ENCODE results near the gene MED27. TPM values are rescaled to one million over a fixed set of nuclear protein-coding genes. Genes with fewer than 3 reads are reported as not detected.

Gene MED27
- total and polyA plus RNA-seq, 10 of the 15 experiments (the other 5 are each of a cell fraction or from before 2014, with no cell fraction given): 20.3 to 50.3 (median 35.5) TPM

- no peak for TF ChIP-seq ZBTB11 (CRISPR knock-in tag; IDR thresholded peaks at IDR 0.05)
- no peak for TF ChIP-seq RCOR1 (conservative IDR thresholded peaks at IDR 0.05; ENCODE audit: low read depth, low read length)
- no peak for TF ChIP-seq EZH2 (IDR thresholded peaks at IDR 0.05; ENCODE audit: borderline replicate concordance, control insufficient read depth, low read depth, low read length)
- TF ChIP-seq, protein P1, sequence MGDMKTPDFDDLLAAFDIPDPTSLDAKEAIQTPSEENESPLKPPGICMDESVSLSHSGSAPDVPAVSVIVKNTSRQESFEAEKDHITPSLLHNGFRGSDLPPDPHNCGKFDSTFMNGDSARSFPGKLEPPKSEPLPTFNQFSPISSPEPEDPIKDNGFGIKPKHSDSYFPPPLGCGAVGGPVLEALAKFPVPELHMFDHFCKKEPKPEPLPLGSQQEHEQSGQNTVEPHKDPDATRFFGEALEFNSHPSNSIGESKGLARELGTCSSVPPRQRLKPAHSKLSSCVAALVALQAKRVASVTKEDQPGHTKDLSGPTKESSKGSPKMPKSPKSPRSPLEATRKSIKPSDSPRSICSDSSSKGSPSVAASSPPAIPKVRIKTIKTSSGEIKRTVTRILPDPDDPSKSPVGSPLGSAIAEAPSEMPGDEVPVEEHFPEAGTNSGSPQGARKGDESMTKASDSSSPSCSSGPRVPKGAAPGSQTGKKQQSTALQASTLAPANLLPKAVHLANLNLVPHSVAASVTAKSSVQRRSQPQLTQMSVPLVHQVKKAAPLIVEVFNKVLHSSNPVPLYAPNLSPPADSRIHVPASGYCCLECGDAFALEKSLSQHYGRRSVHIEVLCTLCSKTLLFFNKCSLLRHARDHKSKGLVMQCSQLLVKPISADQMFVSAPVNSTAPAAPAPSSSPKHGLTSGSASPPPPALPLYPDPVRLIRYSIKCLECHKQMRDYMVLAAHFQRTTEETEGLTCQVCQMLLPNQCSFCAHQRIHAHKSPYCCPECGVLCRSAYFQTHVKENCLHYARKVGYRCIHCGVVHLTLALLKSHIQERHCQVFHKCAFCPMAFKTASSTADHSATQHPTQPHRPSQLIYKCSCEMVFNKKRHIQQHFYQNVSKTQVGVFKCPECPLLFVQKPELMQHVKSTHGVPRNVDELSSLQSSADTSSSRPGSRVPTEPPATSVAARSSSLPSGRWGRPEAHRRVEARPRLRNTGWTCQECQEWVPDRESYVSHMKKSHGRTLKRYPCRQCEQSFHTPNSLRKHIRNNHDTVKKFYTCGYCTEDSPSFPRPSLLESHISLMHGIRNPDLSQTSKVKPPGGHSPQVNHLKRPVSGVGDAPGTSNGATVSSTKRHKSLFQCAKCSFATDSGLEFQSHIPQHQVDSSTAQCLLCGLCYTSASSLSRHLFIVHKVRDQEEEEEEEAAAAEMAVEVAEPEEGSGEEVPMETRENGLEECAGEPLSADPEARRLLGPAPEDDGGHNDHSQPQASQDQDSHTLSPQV (IDR thresholded peaks at IDR 0.05): no peak
- TF ChIP-seq, protein P2, sequence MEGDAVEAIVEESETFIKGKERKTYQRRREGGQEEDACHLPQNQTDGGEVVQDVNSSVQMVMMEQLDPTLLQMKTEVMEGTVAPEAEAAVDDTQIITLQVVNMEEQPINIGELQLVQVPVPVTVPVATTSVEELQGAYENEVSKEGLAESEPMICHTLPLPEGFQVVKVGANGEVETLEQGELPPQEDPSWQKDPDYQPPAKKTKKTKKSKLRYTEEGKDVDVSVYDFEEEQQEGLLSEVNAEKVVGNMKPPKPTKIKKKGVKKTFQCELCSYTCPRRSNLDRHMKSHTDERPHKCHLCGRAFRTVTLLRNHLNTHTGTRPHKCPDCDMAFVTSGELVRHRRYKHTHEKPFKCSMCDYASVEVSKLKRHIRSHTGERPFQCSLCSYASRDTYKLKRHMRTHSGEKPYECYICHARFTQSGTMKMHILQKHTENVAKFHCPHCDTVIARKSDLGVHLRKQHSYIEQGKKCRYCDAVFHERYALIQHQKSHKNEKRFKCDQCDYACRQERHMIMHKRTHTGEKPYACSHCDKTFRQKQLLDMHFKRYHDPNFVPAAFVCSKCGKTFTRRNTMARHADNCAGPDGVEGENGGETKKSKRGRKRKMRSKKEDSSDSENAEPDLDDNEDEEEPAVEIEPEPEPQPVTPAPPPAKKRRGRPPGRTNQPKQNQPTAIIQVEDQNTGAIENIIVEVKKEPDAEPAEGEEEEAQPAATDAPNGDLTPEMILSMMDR (IDR thresholded peaks at IDR 0.05 in 2 of 3, conservative IDR thresholded peaks at IDR 0.05 in 1 of 3; ENCODE audit: control insufficient read depth in 2 of 3, extremely low read depth in 1 of 3, insufficient read depth in 1 of 3, low read depth in 3 of 3, low read length in 3 of 3): no peak
- no peak for TF ChIP-seq SMARCA5 (IDR thresholded peaks at IDR 0.05)
Observed at GRCh38 chr9:131835151-131835910, 244.3 kb downstream of the MED27 start (continued).
